GM19395 (cell line): ENCODE measurements around the gene NEDD4.
A peak's percentile ranks its signal among the peaks of the same experiment; 100 is the strongest.
"Not testable (repeated sequence)": the region's sequence is repeated elsewhere in the genome, so short reads cannot be mapped to it uniquely, and the experiment has no call there.

ENCODE experiments used
- ATAC-seq: cut with Tn5 transposase; IDR thresholded peaks from one replicate; pipeline ENCODE4 v1.9.1; 2021; ENCODE audit warnings: mild to moderate bottlenecking, moderate library complexity; ENCODE audit not compliant: unreplicated experiment

The NEDD4 gene

DNA sequence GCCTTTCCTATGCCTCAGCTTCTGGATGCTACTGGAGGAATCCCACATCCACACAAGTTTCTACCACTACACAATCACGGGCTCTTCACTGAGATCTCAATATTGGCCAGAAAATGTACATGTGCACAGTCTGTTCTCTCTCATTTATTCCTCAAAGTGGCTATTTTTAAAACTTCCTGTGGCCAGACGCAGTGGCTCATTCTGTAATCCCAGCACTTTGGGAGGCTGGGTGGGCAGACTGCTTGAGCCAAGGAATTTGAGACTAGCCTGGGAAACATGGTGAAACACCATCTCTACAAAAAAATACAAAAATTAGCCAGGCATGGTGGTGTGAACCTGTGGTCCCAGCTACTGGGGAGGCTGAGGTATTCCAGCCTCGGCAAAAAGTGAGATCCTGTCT, 159.1 kb downstream of the NEDD4 start:
- ATAC-seq, result no peak

GRCh38 chr15:55829826-55830225, 163.6 kb downstream of the NEDD4 start:
- ATAC-seq, result peak; percentile 72

GRCh38 chr15:55827955-55828354, 165.5 kb downstream of the NEDD4 start:
- no peak for ATAC-seq

DNA sequence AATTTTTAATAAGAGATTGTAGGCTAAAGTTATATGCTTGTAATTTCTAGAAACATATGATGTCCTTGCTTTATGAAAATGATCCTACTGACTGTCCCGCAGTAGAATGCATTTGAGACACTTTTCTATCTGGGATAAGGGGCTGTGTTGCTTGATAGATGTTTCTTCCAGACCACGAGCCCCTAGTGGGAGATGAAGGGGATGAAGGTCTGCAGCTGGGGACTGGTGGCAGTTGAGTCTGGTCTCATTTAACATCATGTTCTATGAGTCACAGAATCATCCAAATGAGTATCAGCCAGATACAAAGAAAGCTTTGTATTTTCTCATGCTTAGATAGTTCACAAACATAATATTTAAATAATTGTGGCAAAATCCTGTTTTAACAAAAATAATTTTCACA, 166.2 kb downstream of the NEDD4 start:
- no peak for ATAC-seq

- no peak for ATAC-seq
These were observed 168.4 kb downstream of the NEDD4 start for GRCh38 chr15:55824857-55825613.

- ATAC-seq, result no peak
These were observed 169.6 kb downstream of the NEDD4 start for GRCh38 chr15:55823699-55824340.

- ATAC-seq, result no peak
These were observed 170.2 kb downstream of the NEDD4 start for GRCh38 chr15:55823191-55823670.

DNA sequence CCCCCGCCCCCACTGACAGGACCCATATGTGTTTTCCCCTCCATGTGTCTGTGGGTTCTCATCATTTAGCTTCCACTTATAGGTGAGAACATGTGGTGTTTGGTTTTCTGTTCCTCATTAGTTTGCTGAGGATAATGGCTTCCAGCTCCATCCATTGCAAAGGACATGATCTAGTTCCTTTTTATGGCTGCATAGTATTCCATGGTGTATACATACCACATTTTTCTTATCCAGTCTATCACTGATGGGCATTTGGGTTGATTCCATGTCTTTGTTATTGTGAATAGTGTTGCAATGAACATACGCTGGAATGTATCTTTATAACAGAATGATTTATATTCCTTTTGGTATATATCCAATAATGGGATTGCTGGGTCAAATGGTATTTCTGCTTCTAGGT, 171.7 kb downstream of the NEDD4 start:
- not testable (repeated sequence) for ATAC-seq

DNA sequence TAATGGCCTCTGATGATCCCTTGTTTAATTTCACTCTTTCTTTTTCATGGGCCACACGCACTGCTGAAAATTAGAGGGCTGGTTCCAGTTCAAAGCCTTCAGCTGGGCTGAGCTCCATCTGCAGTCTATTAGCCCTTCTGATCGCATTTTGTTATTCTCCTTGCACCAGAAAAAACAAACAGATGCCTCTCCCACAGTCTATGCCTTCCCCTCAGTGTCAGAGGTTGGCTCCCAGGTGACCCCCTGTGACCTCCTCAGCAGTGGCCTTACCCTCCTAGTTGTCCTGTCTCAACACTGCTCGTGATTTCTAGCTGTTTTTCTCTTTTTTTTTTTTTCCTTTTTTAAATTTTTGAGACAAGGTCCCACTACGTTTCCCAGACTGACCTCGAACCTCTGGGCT, 173.4 kb downstream of the NEDD4 start:
- ATAC-seq, result no peak

GRCh38 chr15:55819397-55820034, 173.9 kb downstream of the NEDD4 start:
- no peak for ATAC-seq

DNA sequence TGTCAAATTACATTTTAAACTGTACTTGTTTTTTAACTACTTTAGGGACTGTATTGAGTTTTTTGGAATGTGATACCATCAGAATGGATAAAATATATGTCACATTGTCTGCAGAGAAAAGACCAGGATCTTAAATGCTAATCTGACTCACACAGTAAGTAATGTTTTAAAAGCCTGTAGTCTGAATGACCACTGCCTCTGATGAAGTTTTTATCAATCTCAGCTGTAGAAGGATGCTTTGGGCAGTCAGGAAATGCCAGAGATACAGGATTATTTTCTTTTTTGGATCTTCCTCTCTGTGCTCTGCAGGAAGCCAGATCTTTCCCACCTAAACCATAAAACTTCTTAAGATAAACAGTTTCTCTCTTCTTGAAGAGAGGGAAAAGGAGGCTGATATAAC, 177.4 kb downstream of the NEDD4 start:
- ATAC-seq, result no peak

- no peak for ATAC-seq
These were observed 190.6 kb downstream of the NEDD4 start for GRCh38 chr15:55802600-55803376.

- ATAC-seq, result no peak
These were observed 193.2 kb downstream of the NEDD4 start for GRCh38 chr15:55800216-55800615.

DNA sequence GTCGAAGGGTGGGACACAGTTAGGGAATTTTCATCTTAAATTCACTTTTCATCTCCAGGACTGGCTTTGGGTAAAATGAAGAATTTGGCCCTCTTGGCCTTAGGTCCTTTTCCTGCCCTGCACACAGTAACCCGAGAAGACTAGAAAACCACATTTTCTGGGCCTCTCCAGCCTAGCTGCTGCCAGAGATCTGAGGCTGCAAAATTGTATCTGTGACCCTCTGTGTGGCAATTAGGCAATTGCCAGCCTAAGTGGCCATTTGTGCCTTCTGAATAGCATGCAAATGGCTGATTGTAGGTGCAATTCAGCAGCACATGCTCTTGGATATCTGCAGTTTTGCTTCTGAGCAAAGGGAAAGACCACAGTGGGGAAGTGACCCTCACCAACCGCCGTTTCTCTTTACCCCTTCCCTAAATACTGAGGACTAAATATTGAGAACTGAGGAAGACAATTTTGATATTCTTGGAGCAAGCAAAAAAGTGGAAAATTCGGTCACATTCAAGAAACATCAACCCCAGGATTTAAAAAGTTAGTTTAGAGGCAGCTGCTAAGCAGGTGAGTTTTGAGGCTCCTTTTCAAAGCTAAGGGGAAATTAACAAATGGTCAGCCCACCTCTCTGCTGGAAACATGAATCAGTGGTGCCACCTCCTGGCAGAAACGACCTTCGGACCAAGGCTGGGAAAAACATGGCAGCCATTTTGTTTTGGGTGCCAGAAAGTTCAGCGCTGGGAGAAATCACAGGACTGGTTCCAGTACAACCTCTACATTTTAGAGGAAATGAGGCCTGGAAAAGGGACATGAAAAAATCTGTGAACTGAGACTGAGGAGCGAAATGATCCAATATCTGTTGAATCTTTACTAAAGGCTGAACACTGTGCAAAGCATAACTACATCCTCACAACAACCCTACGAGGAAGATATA, 193.9 kb downstream of the NEDD4 start:
- peak; percentile 52 for ATAC-seq

DNA sequence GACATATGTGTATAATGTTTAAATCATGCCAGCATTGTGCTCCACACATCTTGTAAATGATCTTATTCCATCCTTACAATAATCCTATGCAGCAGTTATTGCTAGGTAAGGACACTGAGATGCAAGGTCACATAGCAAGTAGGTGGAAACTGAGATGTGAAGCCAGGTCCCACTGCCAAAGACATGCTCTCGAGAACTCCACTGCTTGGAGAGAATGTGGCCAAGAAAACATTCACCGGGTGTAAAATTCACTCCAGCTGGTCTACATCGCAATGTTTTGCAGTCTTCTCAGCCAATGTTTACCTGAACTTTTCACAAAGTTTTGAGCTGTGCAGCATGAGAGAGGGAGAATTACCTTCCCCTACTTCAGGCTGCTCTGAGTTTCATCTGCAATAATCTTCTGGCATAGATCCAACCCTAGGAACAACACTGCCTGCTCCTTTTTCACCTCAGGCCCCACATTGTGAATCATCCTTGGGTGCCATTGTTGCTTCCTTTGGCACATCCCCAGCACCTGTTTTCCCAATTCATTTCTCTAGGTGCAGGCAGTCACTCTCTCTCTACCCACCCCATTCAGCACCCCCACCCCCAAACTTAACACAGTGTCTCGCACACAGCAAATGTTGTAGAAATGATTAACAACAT, 197.0 kb downstream of the NEDD4 start:
- ATAC-seq, result no peak

GRCh38 chr15:55795031-55795430, 198.4 kb downstream of the NEDD4 start:
- ATAC-seq, result no peak

- no peak for ATAC-seq
These were observed 201.6 kb downstream of the NEDD4 start for GRCh38 chr15:55791551-55792400.

DNA sequence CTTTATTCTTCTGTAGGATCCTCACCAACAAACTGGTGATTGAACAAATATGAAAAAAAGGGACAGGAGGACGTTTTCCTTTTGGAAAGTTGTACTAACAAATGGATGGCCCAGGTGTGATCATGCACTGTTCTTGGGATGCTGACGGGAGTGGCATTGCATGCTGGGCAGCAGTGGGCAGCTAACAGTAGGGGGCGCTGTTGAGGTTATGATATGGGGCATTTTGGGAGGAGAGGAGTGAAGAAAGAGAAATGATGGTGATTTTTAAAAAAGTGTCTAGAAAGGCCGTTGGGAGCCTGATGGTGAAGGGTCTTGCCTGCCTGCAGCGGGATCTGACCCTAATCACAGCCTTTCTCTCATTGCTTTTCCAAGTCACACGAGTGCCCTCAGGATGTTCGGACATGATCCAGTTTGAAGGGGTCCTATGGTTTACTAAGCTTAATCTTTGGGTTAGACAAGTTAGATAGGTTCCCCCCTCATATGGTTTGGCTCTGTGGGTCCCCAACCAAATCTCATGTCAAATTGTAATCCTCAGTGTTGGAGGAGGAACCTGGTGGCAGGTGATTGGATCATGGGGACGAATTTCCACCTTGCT, 204.2 kb downstream of the NEDD4 start:
- ATAC-seq, result no peak
